WTC11 (cell line): ENCODE results near the gene POGK. TPM values are rescaled to one million over a fixed set of nuclear protein-coding genes. Genes with fewer than 3 reads are reported as not detected.

Experiments
- ATAC-seq: fragments of 200-7000 bp; cut with Tn5 transposase; 2 replicates; pipeline ENCODE4 v1.10.0; 2021; ENCODE audit warnings: mild to moderate bottlenecking, moderate library complexity
- CTCF ChIA-PET: fragments of 300-600 bp; sonication (Branson Sonifier 250); formaldehyde crosslinking; loops from one replicate; lab custom pipeline; 2021; ENCODE audit warnings: antibody characterized with exemption; lab: Charles Lee
- POLR2A ChIA-PET: fragments of 350-600 bp; sonication (Branson Sonifier 250); formaldehyde crosslinking; loops from one replicate; lab custom pipeline; 2021; ENCODE audit warnings: antibody characterized with exemption; lab: Charles Lee
- DNase-seq: peaks from one replicate; pipeline ENCODE4 v3.0.0; 2021; ENCODE audit warnings: low spot score
- H3K27ac Mint-ChIP-seq: 2 replicates; pipeline ENCODE4 v1.8.0; 2021; ENCODE audit warnings: mixed read lengths
- H3K27me3 Mint-ChIP-seq: 2 replicates; pipeline ENCODE4 v1.8.0; 2021; ENCODE audit warnings: low read depth, mild to moderate bottlenecking, moderate library complexity, mixed read lengths
- H3K36me3 Mint-ChIP-seq: 2 replicates; pipeline ENCODE4 v1.8.0; 2021; ENCODE audit warnings: mixed read lengths
- H3K4me1 Mint-ChIP-seq: 2 replicates; pipeline ENCODE4 v1.8.0; 2022; ENCODE audit warnings: mixed read lengths
- H3K4me3 Mint-ChIP-seq: 2 replicates; pipeline ENCODE4 v1.8.0; 2021; ENCODE audit warnings: mild to moderate bottlenecking, moderate library complexity, mixed read lengths
- H3K9me3 Mint-ChIP-seq: 2 replicates; pipeline ENCODE4 v1.8.0; 2021; ENCODE audit warnings: mixed read lengths
- AR ChIP-seq: fragments of 250-450 bp; sonication (Bioruptor Pico); IDR thresholded peaks from 2 replicates; pipeline ENCODE4 v1.9.0; 2021; ENCODE audit warnings: mild to moderate bottlenecking
- ATF2 ChIP-seq: sonication (generic); formaldehyde crosslinking; IDR thresholded peaks from 2 replicates; pipeline ENCODE4 v1.8.1; 2022; ENCODE audit warnings: low read depth, missing genetic modification reagents, borderline replicate concordance
- CREB1 ChIP-seq: sonication (generic); formaldehyde crosslinking; IDR thresholded peaks from 2 replicates; pipeline ENCODE4 v1.8.0; 2023; ENCODE audit warnings: mild to moderate bottlenecking, missing genetic modification reagents
- EMX1 ChIP-seq: fragments of 250-450 bp; sonication (Bioruptor Pico); IDR thresholded peaks from 2 replicates; pipeline ENCODE4 v1.8.0; 2021; ENCODE audit warnings: mild to moderate bottlenecking
- GABPB1 ChIP-seq: sonication (generic); formaldehyde crosslinking; IDR thresholded peaks from 2 replicates; pipeline ENCODE4 v1.8.1; 2023; ENCODE audit warnings: mild to moderate bottlenecking, missing genetic modification reagents
- MLX ChIP-seq: sonication (generic); formaldehyde crosslinking; IDR thresholded peaks from 2 replicates; pipeline ENCODE4 v1.8.1; 2023; ENCODE audit warnings: mild to moderate bottlenecking, missing genetic modification reagents, moderate library complexity
- TEAD1 ChIP-seq: sonication (generic); formaldehyde crosslinking; IDR thresholded peaks from 2 replicates; pipeline ENCODE4 v1.8.0; 2022; ENCODE audit warnings: mild to moderate bottlenecking, missing genetic modification reagents
- TP53 ChIP-seq: sonication (generic); formaldehyde crosslinking; IDR thresholded peaks from 2 replicates; pipeline ENCODE4 v1.8.1; 2023; ENCODE audit warnings: mild to moderate bottlenecking, missing genetic modification reagents
- USF2 ChIP-seq: sonication (generic); formaldehyde crosslinking; IDR thresholded peaks from 2 replicates; pipeline ENCODE4 v1.8.1; 2023; ENCODE audit warnings: mild to moderate bottlenecking, missing genetic modification reagents, moderate library complexity
- ZBTB21 ChIP-seq: sonication (generic); formaldehyde crosslinking; IDR thresholded peaks from 2 replicates; pipeline ENCODE4 v1.8.1; 2023; ENCODE audit warnings: mild to moderate bottlenecking, missing genetic modification reagents, borderline replicate concordance
- ZNF317 ChIP-seq: sonication (generic); formaldehyde crosslinking; IDR thresholded peaks from 2 replicates; pipeline ENCODE4 v1.8.1; 2023; ENCODE audit warnings: low read depth, mild to moderate bottlenecking, moderate library complexity, missing genetic modification reagents, borderline replicate concordance
- ZNF512 ChIP-seq: sonication (generic); formaldehyde crosslinking; IDR thresholded peaks from 2 replicates; pipeline ENCODE4 v1.8.1; 2022; ENCODE audit warnings: missing genetic modification reagents, borderline replicate concordance
- ZNF532 ChIP-seq: fragments of 250-450 bp; sonication (Bioruptor Pico); IDR thresholded peaks from 2 replicates; pipeline ENCODE4 v1.9.0; 2021; ENCODE audit warnings: mild to moderate bottlenecking, borderline replicate concordance
- ZSCAN18 ChIP-seq: fragments of 250-450 bp; sonication (Bioruptor Pico); IDR thresholded peaks from 2 replicates; pipeline ENCODE4 v2.1.2; 2022; ENCODE audit warnings: mild to moderate bottlenecking, moderate library complexity
- total RNA-seq: library from RNA; stranded (reverse); gene quantifications from 3 replicates; pipeline ENCODE4 v1.2.3, GENCODE V29; 2021

POGK gene
- total RNA-seq, 1 experiment from 2014 or later, result 33.1 TPM

- Mint-ChIP-seq H3K36me3 (peaks cover 24% of the 10 kb centered on the region), H3K4me1 (no peaks in the 10 kb centered on the region), H3K27ac (no peak overlapping the region), H3K4me3 (no peak overlapping the region), H3K9me3 (peaks cover 25% of the 10 kb centered on the region), H3K27me3 (no peaks in the 10 kb centered on the region; the same call in 1 of the 2 replicates)
- ChIA-PET POLR2A (no interaction called here), CTCF (interaction anchor here (0.6 kb wide), 1 partner anchor 26 kb away, joined by 3 read pairs; no protein-coding TSS in a partner anchor)
- no peak for TF ChIP-seq TP53 (CRISPR knock-in tag)
- no peak for TF ChIP-seq ZNF317
- TF ChIP-seq GABPB1 (CRISPR knock-in tag), result no peak
- ATAC-seq (no peak), DNase-seq (no peak)
Measured at GRCh38 chr1:166895766-166896165, 56.5 kb downstream of the POGK start.

- ATAC-seq, result no peak
- H3K36me3 Mint-ChIP-seq, result peaks cover 24% of the 10 kb centered on the region
- no peak overlapping the region for H3K4me3 Mint-ChIP-seq
- DNase-seq, result no peak
- POLR2A ChIA-PET, result no interaction called here
- 0 out of 2 replicates have a peak, but pooled peaks cover 3% of the 10 kb centered on the region for H3K4me1 Mint-ChIP-seq
- H3K9me3 Mint-ChIP-seq, result peaks cover 25% of the 10 kb centered on the region
- H3K27me3 Mint-ChIP-seq, result no peaks in the 10 kb centered on the region; the same call in 1 of the 2 replicates
- CTCF ChIA-PET, result no interaction called here
- no peak for TF ChIP-seq ZSCAN18 (CRISPR knock-in tag)
- no peak overlapping the region for H3K27ac Mint-ChIP-seq
Measured at GRCh38 chr1:166899769-166900168, 60.5 kb downstream of the POGK start.

GRCh38 chr1:166900987-166901386 lies 61.7 kb downstream of the POGK start:
- Mint-ChIP-seq H3K27me3 (no peaks in the 10 kb centered on the region; the same call in 1 of the 2 replicates), H3K4me3 (no peak overlapping the region), H3K9me3 (peaks cover 22% of the 10 kb centered on the region), H3K27ac (no peak overlapping the region), H3K4me1 (0 out of 2 replicates have a peak, but pooled peaks cover 3% of the 10 kb centered on the region), H3K36me3 (peaks cover 22% of the 10 kb centered on the region)
- DNase-seq (no peak), ATAC-seq (peak; percentile 30; the same call in 1 of the 2 replicates)
- CTCF ChIA-PET, result interaction anchor here (1.0 kb wide), 1 partner anchor 10 kb away, joined by 3 read pairs; no protein-coding TSS in a partner anchor
- TF ChIP-seq ZNF512 (CRISPR knock-in tag) (no peak), USF2 (CRISPR knock-in tag) (no peak), MLX (CRISPR knock-in tag) (no peak)
- POLR2A ChIA-PET, result no interaction called here

GRCh38 chr1:166902279-166902678 lies 63.0 kb downstream of the POGK start:
- Mint-ChIP-seq H3K4me3 (no peak overlapping the region), H3K36me3 (peaks cover 14% of the 10 kb centered on the region), H3K4me1 (0 out of 2 replicates have a peak, but pooled peaks cover 3% of the 10 kb centered on the region), H3K9me3 (peaks cover 14% of the 10 kb centered on the region), H3K27ac (no peak overlapping the region), H3K27me3 (no peaks in the 10 kb centered on the region; the same call in 1 of the 2 replicates)
- ChIA-PET CTCF (interaction anchor here (0.9 to 1.0 kb wide), 3 partner anchors 8 to 157 kb away, joined by 3 to 4 read pairs (median 3); no protein-coding TSS in a partner anchor), POLR2A (no interaction called here)
- no peak for DNase-seq
- peak; percentile 68 for ATAC-seq
- TF ChIP-seq ZNF532 (CRISPR knock-in tag) (no peak), EMX1 (CRISPR knock-in tag) (no peak), ATF2 (no peak), GABPB1 (CRISPR knock-in tag) (no peak), CREB1 (CRISPR knock-in tag) (no peak), AR (CRISPR knock-in tag) (no peak), TEAD1 (CRISPR knock-in tag) (no peak), ZBTB21 (CRISPR knock-in tag) (no peak)
